CD14-positive monocyte (primary cell): ENCODE results near the gene PRR18. TPM values are rescaled to one million over a fixed set of nuclear protein-coding genes. Genes with fewer than 3 reads are reported as not detected.

ENCODE experiments used
- DNase-seq, 3 donors: peaks; one replicate each; pipeline ENCODE4 v3.0.0-alpha.2; 2011 to 2022
- H2AFZ ChIP-seq: 2 replicates; pipeline ENCODE4 v1.6.0; 2012; ENCODE audit warnings: mild to moderate bottlenecking, low read depth, low read length, inconsistent platforms; ENCODE audit not compliant: insufficient read depth, poor library complexity, severe bottlenecking
- H3K27ac ChIP-seq, 2 donors: 1 replicate in 1 of 2; 2 replicates in 1 of 2; pipeline ENCODE4 v1.5.1; 2012 to 2013; ENCODE audit warnings: low read length in 2 of 2, control low read depth in 1 of 2, inconsistent platforms in 1 of 2, low read depth in 1 of 2, mild to moderate bottlenecking in 1 of 2
- H3K27me3 ChIP-seq, 2 donors: one replicate each; pipeline versions ENCODE4 v1.6.0 to v1.6.1; 2011 to 2013; ENCODE audit warnings: low read length in 2 of 2; ENCODE audit not compliant: control insufficient read depth in 2 of 2, insufficient read depth in 2 of 2
- H3K36me3 ChIP-seq, 2 donors: replicated peaks in 1 of 2; 1 replicate in 1 of 2; 2 replicates in 1 of 2; pipeline versions ENCODE4 v1.5.1 to v1.6.1; 2012 to 2013; ENCODE audit warnings: low read length in 2 of 2, control low read depth in 1 of 2, inconsistent platforms in 1 of 2, mild to moderate bottlenecking in 1 of 2; ENCODE audit not compliant: insufficient read depth in 2 of 2, control insufficient read depth in 1 of 2
- H3K4me1 ChIP-seq, 2 donors: 1 replicate in 1 of 2; 2 replicates in 1 of 2; pipeline versions ENCODE4 v1.5.1 to v1.6.1; 2012 to 2013; ENCODE audit warnings: low read length in 2 of 2, control low read depth in 1 of 2, inconsistent platforms in 1 of 2, mild to moderate bottlenecking in 1 of 2, moderate library complexity in 1 of 2; ENCODE audit not compliant: insufficient read depth in 2 of 2, control insufficient read depth in 1 of 2
- H3K4me2 ChIP-seq: replicated peaks from 2 replicates; pipeline ENCODE3; 2012; ENCODE audit warnings: low read length, moderate library complexity, mild to moderate bottlenecking; ENCODE audit not compliant: poor library complexity, severe bottlenecking; ENCODE audit errors: extremely low read depth
- H3K4me3 ChIP-seq, 3 experiments: fragments of 200-600 bp in 1 of 3; sonication (generic) in 1 of 3; replicated peaks in 1 of 3; 1 replicate in 2 of 3; 2 replicates in 1 of 3; pipeline ENCODE4 v1.5.1; 2011 to 2013; ENCODE audit warnings: low read length in 3 of 3, mild to moderate bottlenecking in 3 of 3, control low read depth in 2 of 3, low read depth in 2 of 3, inconsistent platforms in 1 of 3, moderate library complexity in 1 of 3
- H3K79me2 ChIP-seq: 2 replicates; pipeline ENCODE4 v1.6.0; 2012; ENCODE audit warnings: mild to moderate bottlenecking, control low read depth, inconsistent platforms, low read length, moderate library complexity; ENCODE audit not compliant: insufficient read depth
- H3K9ac ChIP-seq: 2 replicates; pipeline ENCODE4 v1.6.0; 2017; ENCODE audit warnings: low read length, mild to moderate bottlenecking; ENCODE audit not compliant: insufficient read depth, poor library complexity, severe bottlenecking
- H3K9me3 ChIP-seq, 2 donors: replicated peaks in 1 of 2; 1 replicate in 1 of 2; 2 replicates in 1 of 2; pipeline versions ENCODE4 v1.5.1 to v1.6.1; 2012 to 2013; ENCODE audit warnings: low read length in 2 of 2, control low read depth in 1 of 2; ENCODE audit not compliant: control insufficient read depth in 1 of 2, insufficient read depth in 1 of 2
- H4K20me1 ChIP-seq: 2 replicates; pipeline ENCODE4 v1.6.0; 2012; ENCODE audit warnings: mild to moderate bottlenecking, low read length, control low read depth, moderate library complexity; ENCODE audit not compliant: insufficient read depth
- H3K27ac Mint-ChIP-seq, 7 donors: one replicate each; pipeline ENCODE4 v1.8.0; 2020; ENCODE audit warnings: mild to moderate bottlenecking in 7 of 7, mixed read lengths in 7 of 7, moderate library complexity in 6 of 7, inconsistent platforms in 2 of 7
- H3K27me3 Mint-ChIP-seq, 3 donors: one replicate each; pipeline ENCODE4 v1.8.0; 2021 to 2022; ENCODE audit warnings: low read depth in 3 of 3, mild to moderate bottlenecking in 3 of 3, mixed read lengths in 3 of 3, moderate library complexity in 3 of 3, inconsistent platforms in 1 of 3
- H3K36me3 Mint-ChIP-seq, 2 donors: one replicate each; pipeline ENCODE4 v1.8.0; 2020; ENCODE audit warnings: mixed read lengths in 2 of 2, inconsistent platforms in 1 of 2, mild to moderate bottlenecking in 1 of 2
- H3K4me1 Mint-ChIP-seq: one replicate; pipeline ENCODE4 v1.8.0; 2020; ENCODE audit warnings: mild to moderate bottlenecking, mixed read lengths
- H3K4me3 Mint-ChIP-seq, 2 donors: one replicate each; pipeline ENCODE4 v1.8.0; 2020; ENCODE audit warnings: mild to moderate bottlenecking in 2 of 2, mixed read lengths in 2 of 2, moderate library complexity in 1 of 2
- H3K9me3 Mint-ChIP-seq, 7 donors: one replicate each; pipeline ENCODE4 v1.8.0; 2020 to 2022; ENCODE audit warnings: mixed read lengths in 7 of 7, mild to moderate bottlenecking in 6 of 7, moderate library complexity in 6 of 7, inconsistent platforms in 2 of 7
- WGBS: methylation state at CpG from one replicate; pipeline ENCODE4 v1.1.5; 2013; ENCODE audit warnings: missing lambda C conversion rate; ENCODE audit not compliant: insufficient coverage; 5-methylcytosine and 5-hydroxymethylcytosine counted together
- intact Hi-C, 2 donors: fragments of 100-400 bp; cut with micrococcal nuclease; formaldehyde crosslinking; loops; one replicate each; pipeline versions ENCODE4 v1.15.0 to v1.15.1; 2023
- polyA plus RNA-seq, 3 donors: library from polyadenylated mRNA; depleted of rRNA in 1 of 3; unstranded in 2 of 3; stranded (reverse) in 1 of 3; fragments of 300-500 nt in 2 of 3; fragments of >200 nt in 1 of 3; fragmentation: Illumina TruSeq in 2 of 3; gene quantifications; 1 replicate in 2 of 3; 2 replicates in 1 of 3; pipeline ENCODE4 v1.2.3, GENCODE V29; 2012 to 2021
- TF ChIP-seq, protein P1 (sequence below): fragments of 200-600 bp; IDR thresholded peaks from one replicate; pipeline ENCODE4 v1.8.0; 2022; ENCODE audit warnings: antibody characterized with exemption, mild to moderate bottlenecking

The PRR18 gene
- polyA plus RNA-seq, 3 donors = not detected

DNA sequence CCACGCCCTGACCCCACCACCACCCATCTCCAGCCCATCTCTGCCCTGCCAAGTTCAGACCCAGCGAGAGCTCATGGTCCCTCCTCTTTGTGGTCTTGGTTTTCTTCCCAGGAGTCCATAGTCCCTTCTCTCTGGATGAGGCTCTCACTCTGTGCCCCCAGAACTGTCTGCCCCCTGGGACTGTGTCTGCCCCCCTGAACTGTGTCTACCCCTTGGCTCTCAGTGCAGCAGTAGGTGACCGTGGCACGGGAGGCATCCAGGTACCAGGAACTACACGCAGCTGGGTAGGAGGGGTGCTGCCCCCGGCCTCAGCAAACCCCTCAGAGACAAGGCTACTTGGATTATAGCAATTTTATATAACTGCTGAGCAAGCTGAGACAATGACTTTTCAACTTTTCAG is 23.6 kb downstream of the PRR18 start:
- no peaks in the 10 kb centered on the region for H3K79me2 ChIP-seq
- H3K9me3 ChIP-seq = no peaks in the 10 kb centered on the region
- no peak for DNase-seq
- H3K36me3 ChIP-seq = no peaks in the 10 kb centered on the region
- no peak overlapping the region for H3K4me2 ChIP-seq
- intact Hi-C loops = no loop called here
- H3K9me3 Mint-ChIP-seq = no peaks in the 10 kb centered on the region
- TF ChIP-seq, protein P1, sequence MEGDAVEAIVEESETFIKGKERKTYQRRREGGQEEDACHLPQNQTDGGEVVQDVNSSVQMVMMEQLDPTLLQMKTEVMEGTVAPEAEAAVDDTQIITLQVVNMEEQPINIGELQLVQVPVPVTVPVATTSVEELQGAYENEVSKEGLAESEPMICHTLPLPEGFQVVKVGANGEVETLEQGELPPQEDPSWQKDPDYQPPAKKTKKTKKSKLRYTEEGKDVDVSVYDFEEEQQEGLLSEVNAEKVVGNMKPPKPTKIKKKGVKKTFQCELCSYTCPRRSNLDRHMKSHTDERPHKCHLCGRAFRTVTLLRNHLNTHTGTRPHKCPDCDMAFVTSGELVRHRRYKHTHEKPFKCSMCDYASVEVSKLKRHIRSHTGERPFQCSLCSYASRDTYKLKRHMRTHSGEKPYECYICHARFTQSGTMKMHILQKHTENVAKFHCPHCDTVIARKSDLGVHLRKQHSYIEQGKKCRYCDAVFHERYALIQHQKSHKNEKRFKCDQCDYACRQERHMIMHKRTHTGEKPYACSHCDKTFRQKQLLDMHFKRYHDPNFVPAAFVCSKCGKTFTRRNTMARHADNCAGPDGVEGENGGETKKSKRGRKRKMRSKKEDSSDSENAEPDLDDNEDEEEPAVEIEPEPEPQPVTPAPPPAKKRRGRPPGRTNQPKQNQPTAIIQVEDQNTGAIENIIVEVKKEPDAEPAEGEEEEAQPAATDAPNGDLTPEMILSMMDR = no peak
- no peak overlapping the region for H3K27ac Mint-ChIP-seq
- no peaks in the 10 kb centered on the region for H4K20me1 ChIP-seq
- peaks cover 7% of the 10 kb centered on the region for H3K4me1 Mint-ChIP-seq
- H3K27me3 ChIP-seq = no peaks in the 10 kb centered on the region
- no peaks in the 10 kb centered on the region for H3K36me3 Mint-ChIP-seq
- H3K4me1 ChIP-seq = no peaks in the 10 kb centered on the region
- no peak overlapping the region for H3K4me3 ChIP-seq
- 76% methylated on average over 4 of the region's 6 CpGs for WGBS
- no peak overlapping the region for H2AFZ ChIP-seq
- no peak overlapping the region for H3K9ac ChIP-seq
- no peak overlapping the region for H3K4me3 Mint-ChIP-seq
- no peak overlapping the region for H3K27ac ChIP-seq
- H3K27me3 Mint-ChIP-seq = peaks cover 4 to 8% (median 5%) of the 10 kb centered on the region in 3 donors

DNA sequence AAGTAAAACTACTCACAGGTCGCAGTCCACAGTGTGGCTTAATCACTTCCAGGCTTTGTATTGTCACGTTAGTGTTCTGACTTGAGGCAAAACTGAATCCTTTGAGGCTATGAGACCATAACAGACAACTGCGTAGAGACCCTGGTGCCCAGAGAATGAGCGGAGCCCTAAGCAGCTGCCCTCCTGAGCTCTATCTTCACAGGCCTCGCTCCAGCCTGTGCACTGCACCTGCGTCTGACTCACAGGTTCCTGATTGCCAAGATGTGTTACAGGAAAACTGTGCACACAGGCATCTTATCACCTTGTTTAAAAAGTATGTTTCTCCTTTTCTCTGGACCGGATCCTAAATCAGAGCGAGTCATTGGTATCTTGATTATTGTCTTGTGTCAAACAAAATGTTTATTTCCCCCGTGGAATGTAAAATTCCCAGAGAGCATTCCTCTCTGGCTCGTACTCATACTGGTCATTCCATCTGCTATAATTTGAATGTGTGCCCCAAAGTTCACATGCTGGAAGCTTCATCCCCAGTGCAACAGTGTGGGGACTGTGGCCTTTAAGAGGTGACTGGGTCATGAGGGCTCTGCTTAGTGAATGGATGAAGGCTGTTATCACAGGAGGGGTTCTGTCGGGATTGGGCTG is 25.7 kb downstream of the PRR18 start:
- H3K9me3 ChIP-seq = no peaks in the 10 kb centered on the region
- H3K36me3 Mint-ChIP-seq = no peaks in the 10 kb centered on the region
- TF ChIP-seq, protein P1 = no peak
- peaks cover 0 to 7% of the 10 kb centered on the region in 2 donors for H3K4me1 ChIP-seq
- no peaks in the 10 kb centered on the region for H3K9me3 Mint-ChIP-seq
- H3K27me3 Mint-ChIP-seq = peaks cover 4 to 8% (median 6%) of the 10 kb centered on the region in 3 donors
- H3K27me3 ChIP-seq = no peaks in the 10 kb centered on the region
- H4K20me1 ChIP-seq = no peaks in the 10 kb centered on the region
- intact Hi-C loops = no loop called here
- no peak overlapping the region for H3K27ac Mint-ChIP-seq
- no peak overlapping the region for H3K9ac ChIP-seq
- H3K27ac ChIP-seq = no peak overlapping the region
- peaks cover 11% of the 10 kb centered on the region for H3K4me1 Mint-ChIP-seq
- no peak for DNase-seq
- no peaks in the 10 kb centered on the region for H3K79me2 ChIP-seq
- H3K36me3 ChIP-seq = no peaks in the 10 kb centered on the region
- no peak overlapping the region for H3K4me2 ChIP-seq
- 95% methylated on average over 5 of the region's 11 CpGs for WGBS
- no peak overlapping the region for H2AFZ ChIP-seq
- H3K4me3 Mint-ChIP-seq = no peak overlapping the region
- H3K4me3 ChIP-seq = no peak overlapping the region
